ENCODE data around the gene ARTN.
A peak's percentile ranks its signal among the peaks of the same experiment; 100 is the strongest.

ARTN gene

DNA sequence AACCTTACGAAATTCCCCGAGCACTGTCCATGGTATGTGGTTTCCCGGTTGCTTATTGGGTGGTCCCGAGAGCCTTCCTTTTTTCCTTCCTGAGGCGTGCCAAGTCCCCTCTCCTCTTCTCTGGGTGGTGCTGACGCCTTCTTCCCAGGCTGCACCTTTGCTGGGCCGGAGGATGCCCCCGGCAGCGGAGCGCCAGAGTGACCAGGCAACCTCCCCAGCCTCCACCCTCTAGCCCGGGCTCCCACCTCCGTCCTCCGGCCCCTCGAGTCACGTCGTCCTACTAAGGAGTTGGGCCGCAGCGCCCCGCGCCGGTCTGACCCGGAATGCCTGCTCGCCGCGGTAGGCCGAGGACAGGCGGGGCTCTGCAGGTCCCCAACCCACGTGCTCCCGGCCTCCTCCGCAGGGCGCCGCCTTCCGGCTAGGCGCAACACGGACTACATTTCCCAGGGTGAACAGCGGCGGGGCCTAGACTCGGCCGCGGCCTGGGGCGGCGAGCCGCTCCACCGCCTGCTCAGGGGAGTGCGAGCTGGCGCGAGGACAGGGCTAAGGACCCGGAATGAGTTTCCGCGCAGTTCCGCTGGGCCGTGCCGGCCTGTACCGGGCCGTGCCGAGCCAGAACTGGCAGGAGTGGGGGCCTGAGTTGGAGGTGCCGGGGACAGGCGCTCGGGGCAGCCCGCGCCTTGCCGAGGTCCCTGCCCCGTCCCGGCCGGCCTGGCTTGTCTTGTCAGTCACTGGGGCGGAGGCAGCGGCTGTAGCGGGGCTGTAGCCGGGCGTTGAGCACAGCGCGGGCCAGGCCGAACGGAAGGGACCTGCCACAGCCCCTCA is 12.8 kb downstream of the ARTN start, which contains the start of gene IPO13:
Gene IPO13, plus strand, starts transcription at position 715 of the 825 bp plus-strand sequence. CDS start 651 bp downstream, outside the sequence.
- TF ChIP-seq, protein P1, sequence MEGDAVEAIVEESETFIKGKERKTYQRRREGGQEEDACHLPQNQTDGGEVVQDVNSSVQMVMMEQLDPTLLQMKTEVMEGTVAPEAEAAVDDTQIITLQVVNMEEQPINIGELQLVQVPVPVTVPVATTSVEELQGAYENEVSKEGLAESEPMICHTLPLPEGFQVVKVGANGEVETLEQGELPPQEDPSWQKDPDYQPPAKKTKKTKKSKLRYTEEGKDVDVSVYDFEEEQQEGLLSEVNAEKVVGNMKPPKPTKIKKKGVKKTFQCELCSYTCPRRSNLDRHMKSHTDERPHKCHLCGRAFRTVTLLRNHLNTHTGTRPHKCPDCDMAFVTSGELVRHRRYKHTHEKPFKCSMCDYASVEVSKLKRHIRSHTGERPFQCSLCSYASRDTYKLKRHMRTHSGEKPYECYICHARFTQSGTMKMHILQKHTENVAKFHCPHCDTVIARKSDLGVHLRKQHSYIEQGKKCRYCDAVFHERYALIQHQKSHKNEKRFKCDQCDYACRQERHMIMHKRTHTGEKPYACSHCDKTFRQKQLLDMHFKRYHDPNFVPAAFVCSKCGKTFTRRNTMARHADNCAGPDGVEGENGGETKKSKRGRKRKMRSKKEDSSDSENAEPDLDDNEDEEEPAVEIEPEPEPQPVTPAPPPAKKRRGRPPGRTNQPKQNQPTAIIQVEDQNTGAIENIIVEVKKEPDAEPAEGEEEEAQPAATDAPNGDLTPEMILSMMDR (IDR thresholded peaks at IDR 0.05; ENCODE audit: low read depth, low read length): peak; percentile 59
- in situ Hi-C loops (cut with HindIII; ENCODE audit: low sequenced_read_pairs): no loop called here
- H3K4me3 ChIP-seq (ENCODE audit: low read depth, low read length): peak within 1 kb of the TSS; percentile 71
- peak; percentile 96 for DNase-seq (ENCODE audit: low read depth, low spot score)

DNA sequence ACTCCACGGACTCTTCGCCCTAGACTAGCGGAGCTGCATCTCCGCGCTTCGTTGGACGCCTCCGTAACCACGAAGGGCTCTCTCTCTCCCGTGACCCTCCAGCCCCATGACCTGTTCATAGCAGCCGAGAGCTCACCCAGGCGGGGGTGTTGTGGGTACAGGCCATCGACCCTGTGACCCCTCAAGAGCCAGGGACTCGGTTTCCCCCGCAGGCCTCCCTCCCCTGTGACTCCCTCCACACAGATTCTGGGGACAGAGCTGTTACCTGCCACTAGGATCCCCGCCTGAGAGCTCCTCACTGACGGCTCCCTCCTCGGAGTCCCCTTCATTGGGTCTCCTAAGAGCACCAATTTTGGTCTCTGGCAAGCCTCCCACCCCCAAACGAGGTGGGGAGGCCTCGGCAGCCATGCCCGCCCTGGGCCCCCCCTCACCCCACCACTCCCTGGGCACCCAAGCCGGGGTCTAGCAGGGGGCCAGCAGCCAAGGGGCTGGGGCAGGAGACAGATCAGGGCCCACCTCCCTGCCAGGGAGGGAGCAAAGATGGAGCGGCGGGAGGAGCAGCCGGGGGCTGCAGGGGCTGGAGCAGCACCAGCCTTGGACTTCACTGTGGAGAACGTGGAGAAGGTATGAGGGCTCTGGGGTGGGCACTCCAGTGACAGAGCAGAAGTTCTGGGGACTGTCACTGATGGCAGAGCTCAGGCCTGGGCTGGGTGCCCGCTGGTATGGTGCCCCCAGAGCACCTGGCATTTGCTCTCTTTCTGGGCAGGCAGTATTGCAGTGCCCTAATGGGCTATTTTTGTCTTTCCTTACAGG is 13.7 kb downstream of the ARTN start:
- H3K4me3 ChIP-seq (ENCODE audit: low read depth, low read length): peak overlapping the region; percentile 71
- no peak for DNase-seq (ENCODE audit: low read depth, low spot score)
- in situ Hi-C loops (cut with HindIII; ENCODE audit: low sequenced_read_pairs): no loop called here
- TF ChIP-seq, protein P1 (IDR thresholded peaks at IDR 0.05; ENCODE audit: low read depth, low read length): no peak

GRCh38 chr1:43947874-43948437 is 14.4 kb downstream of the ARTN start:
- in situ Hi-C loops (cut with HindIII; ENCODE audit: low sequenced_read_pairs): no loop called here
- no peak for DNase-seq (ENCODE audit: low read depth, low spot score)
- H3K4me3 ChIP-seq (ENCODE audit: low read depth, low read length): peak overlapping the region; percentile 71
- TF ChIP-seq, protein P1 (IDR thresholded peaks at IDR 0.05; ENCODE audit: low read depth, low read length): no peak

GRCh38 chr1:43949678-43950077 is 16.1 kb downstream of the ARTN start:
- no peak overlapping the region for H3K4me3 ChIP-seq (ENCODE audit: low read depth, low read length)
- in situ Hi-C loops (cut with HindIII; ENCODE audit: low sequenced_read_pairs): loop anchor here (10.0 kb wide), 1 partner anchor 185 kb away; no protein-coding TSS in a partner anchor
- TF ChIP-seq, protein P1 (IDR thresholded peaks at IDR 0.05; ENCODE audit: low read depth, low read length): no peak
- DNase-seq (ENCODE audit: low read depth, low spot score): no peak

DNA sequence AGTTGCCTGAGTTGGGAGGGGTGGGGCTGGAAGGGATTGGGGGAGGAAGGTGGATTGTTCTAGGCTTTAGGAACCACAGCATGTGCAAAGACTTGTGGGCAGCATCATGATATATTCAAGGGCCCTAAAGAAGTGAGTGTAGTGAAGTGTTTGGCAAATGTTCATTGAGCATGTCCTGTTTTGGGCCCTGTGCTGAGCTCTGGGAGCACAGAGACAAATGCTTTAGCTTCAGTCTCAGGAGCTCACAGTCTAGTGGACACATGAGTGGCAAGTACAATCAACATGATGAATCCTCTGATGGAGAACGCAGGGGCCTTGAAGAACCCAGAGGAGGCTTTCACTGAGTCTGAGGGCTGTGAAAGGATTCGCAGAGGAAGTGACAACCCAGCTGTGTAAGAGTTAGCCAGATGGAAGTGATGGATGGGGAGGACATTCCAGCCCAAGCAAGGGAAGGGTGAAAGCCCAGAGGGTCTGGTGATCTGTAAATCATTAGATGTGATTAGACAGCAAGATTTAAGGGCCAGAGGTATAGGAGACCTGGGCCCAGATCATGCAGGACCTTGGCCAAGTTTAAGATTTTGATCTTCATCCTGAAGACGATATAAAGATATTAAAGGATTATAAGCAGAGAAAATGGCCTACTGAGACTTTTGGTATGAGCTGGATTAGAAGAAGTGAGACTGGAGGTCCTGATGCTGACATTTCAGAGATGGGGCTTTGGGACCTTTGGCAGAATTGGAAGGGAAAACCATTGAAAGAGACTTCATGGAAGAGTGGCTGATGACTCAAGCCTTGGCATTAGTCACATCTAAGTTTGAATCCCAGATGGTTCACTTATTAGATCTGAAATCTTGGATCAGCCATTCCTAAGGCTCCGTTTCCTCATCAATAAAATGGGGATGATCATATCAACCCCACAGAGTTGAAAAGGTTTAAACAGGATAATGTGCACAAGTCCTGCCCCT is 17.7 kb downstream of the ARTN start:
- TF ChIP-seq, protein P1 (IDR thresholded peaks at IDR 0.05; ENCODE audit: low read depth, low read length): no peak
- no peak for DNase-seq (ENCODE audit: low read depth, low spot score)
- H3K4me3 ChIP-seq (ENCODE audit: low read depth, low read length): no peak overlapping the region
- in situ Hi-C loops (cut with HindIII; ENCODE audit: low sequenced_read_pairs): loop anchor here (10.0 kb wide), 1 partner anchor 187 kb away; no protein-coding TSS in a partner anchor

All from astrocyte of the spinal cord (primary cell).